Mucosa of descending colon (tissue), 3 donors: ENCODE results near the gene ISG20. TPM values are rescaled to one million over a fixed set of nuclear protein-coding genes. Genes with fewer than 3 reads are reported as not detected.

Experiments used
- ATAC-seq: fragments of 200-7000 bp; cut with Tn5 transposase; one replicate; pipeline ENCODE4 v1.9.1; 2020; ENCODE audit warnings: mild to moderate bottlenecking, moderate library complexity
- DNase-seq, 3 donors: peaks; one replicate each; pipeline ENCODE4 v3.0.0-alpha.2; 2020
- H3K36me3 ChIP-seq: fragments of 200-600 bp; one replicate; pipeline ENCODE4 v1.8.0; 2021; ENCODE audit warnings: low read depth, mild to moderate bottlenecking
- H3K4me1 ChIP-seq: fragments of 200-600 bp; one replicate; pipeline ENCODE4 v1.8.0; 2021; ENCODE audit warnings: low read depth, mild to moderate bottlenecking
- H3K4me3 ChIP-seq: fragments of 200-600 bp; one replicate; pipeline ENCODE4 v1.8.0; 2021; ENCODE audit warnings: mild to moderate bottlenecking
- H3K9me3 ChIP-seq: fragments of 200-600 bp; one replicate; pipeline ENCODE4 v1.8.0; 2021; ENCODE audit warnings: mild to moderate bottlenecking
- CTCF ChIP-seq: fragments of 200-600 bp; IDR thresholded peaks from one replicate; pipeline ENCODE4 v1.8.0; 2022; ENCODE audit warnings: antibody characterized with exemption, mild to moderate bottlenecking
- intact Hi-C, 2 donors: fragments of 100-400 bp; cut with DNase I in 1 of 2; cut with micrococcal nuclease in 1 of 2; formaldehyde crosslinking; loops; one replicate each; pipeline versions ENCODE4 v1.11.0 to v1.11.1; 2022; cut with DNase I, micrococcal nuclease
- total RNA-seq, 3 donors: library from RNA; stranded (reverse); fragmentation: NEBNext Ultra II Directional in 2 of 3; extraction: Animal tissue kit (Norgen Biotek cat#: 25700) in 2 of 3; gene quantifications; one replicate each; pipeline versions ENCODE4 v1.2.1 to v1.2.4, GENCODE V29; 2021 to 2023
- donor health status: DM: no; HTN: no; CAD: no; lungs with moderate emphysema.
- donor health status: DM: no; HTN: no; CAD: no.
- donor health status: DM: no; HTN: yes; CAD: no.

ISG20 gene
- total RNA-seq, 3 donors from 2014 or later, result 32.2 to 69.0 (median 55.4) TPM

GRCh38 chr15:88696254-88696653, 57.4 kb downstream of the ISG20 start:
- Histone ChIP-seq H3K4me3 (no peak overlapping the region), H3K4me1 (no peaks in the 10 kb centered on the region), H3K9me3 (no peaks in the 10 kb centered on the region), H3K36me3 (no peaks in the 10 kb centered on the region)
- ATAC-seq (no peak), DNase-seq (no peak)
- intact Hi-C loops, result no loop called here
- TF ChIP-seq CTCF, result no peak

- no peak for TF ChIP-seq CTCF
- DNase-seq, result no peak
- no peak for ATAC-seq
- Histone ChIP-seq H3K9me3 (no peaks in the 10 kb centered on the region), H3K4me1 (no peaks in the 10 kb centered on the region), H3K36me3 (no peaks in the 10 kb centered on the region), H3K4me3 (no peak overlapping the region)
- intact Hi-C loops, result no loop called here
These were observed 58.5 kb downstream of the ISG20 start for GRCh38 chr15:88697276-88697675.

- intact Hi-C loops, result no loop called here
- no peak for DNase-seq
- no peaks in the 10 kb centered on the region for H3K4me1 ChIP-seq
- H3K36me3 ChIP-seq, result no peaks in the 10 kb centered on the region
- no peaks in the 10 kb centered on the region for H3K9me3 ChIP-seq
- no peak for TF ChIP-seq CTCF
- no peak for ATAC-seq
- H3K4me3 ChIP-seq, result no peak overlapping the region
These were observed 61.0 kb downstream of the ISG20 start for GRCh38 chr15:88699861-88700260.

- DNase-seq (no peak), ATAC-seq (no peak)
- intact Hi-C loops, result no loop called here
- Histone ChIP-seq H3K9me3 (no peaks in the 10 kb centered on the region), H3K4me1 (peaks cover 2% of the 10 kb centered on the region), H3K36me3 (no peaks in the 10 kb centered on the region), H3K4me3 (no peak overlapping the region)
- TF ChIP-seq CTCF, result no peak
These were observed 61.9 kb downstream of the ISG20 start for GRCh38 chr15:88700716-88701115.

- intact Hi-C loops, result no loop called here
- no peaks in the 10 kb centered on the region for H3K9me3 ChIP-seq
- peaks cover 2% of the 10 kb centered on the region for H3K4me1 ChIP-seq
- TF ChIP-seq CTCF, result no peak
- H3K36me3 ChIP-seq, result no peaks in the 10 kb centered on the region
- peak in 1 of 3 donors; percentile 30 for DNase-seq
- peak; percentile 52 for ATAC-seq
- no peak overlapping the region for H3K4me3 ChIP-seq
These were observed 62.8 kb downstream of the ISG20 start for GRCh38 chr15:88701561-88702095.

GRCh38 chr15:88702983-88703382, 64.2 kb downstream of the ISG20 start:
- intact Hi-C loops, result no loop called here
- no peaks in the 10 kb centered on the region for H3K36me3 ChIP-seq
- H3K4me1 ChIP-seq, result peaks cover 2% of the 10 kb centered on the region
- no peaks in the 10 kb centered on the region for H3K9me3 ChIP-seq
- DNase-seq (no peak), ATAC-seq (no peak)
- TF ChIP-seq CTCF, result no peak
- H3K4me3 ChIP-seq, result no peak overlapping the region
